Hepatic stellate cell (primary cell): ENCODE measurements around the gene PRRC2B.
"Not testable (repeated sequence)": the region's sequence is repeated elsewhere in the genome, so short reads cannot be mapped to it uniquely, and the experiment has no call there.

ENCODE experiments used
- DNase-seq: peaks from one replicate; pipeline ENCODE4 v3.0.0; 2011; ENCODE audit warnings: low spot score

PRRC2B gene

DNA sequence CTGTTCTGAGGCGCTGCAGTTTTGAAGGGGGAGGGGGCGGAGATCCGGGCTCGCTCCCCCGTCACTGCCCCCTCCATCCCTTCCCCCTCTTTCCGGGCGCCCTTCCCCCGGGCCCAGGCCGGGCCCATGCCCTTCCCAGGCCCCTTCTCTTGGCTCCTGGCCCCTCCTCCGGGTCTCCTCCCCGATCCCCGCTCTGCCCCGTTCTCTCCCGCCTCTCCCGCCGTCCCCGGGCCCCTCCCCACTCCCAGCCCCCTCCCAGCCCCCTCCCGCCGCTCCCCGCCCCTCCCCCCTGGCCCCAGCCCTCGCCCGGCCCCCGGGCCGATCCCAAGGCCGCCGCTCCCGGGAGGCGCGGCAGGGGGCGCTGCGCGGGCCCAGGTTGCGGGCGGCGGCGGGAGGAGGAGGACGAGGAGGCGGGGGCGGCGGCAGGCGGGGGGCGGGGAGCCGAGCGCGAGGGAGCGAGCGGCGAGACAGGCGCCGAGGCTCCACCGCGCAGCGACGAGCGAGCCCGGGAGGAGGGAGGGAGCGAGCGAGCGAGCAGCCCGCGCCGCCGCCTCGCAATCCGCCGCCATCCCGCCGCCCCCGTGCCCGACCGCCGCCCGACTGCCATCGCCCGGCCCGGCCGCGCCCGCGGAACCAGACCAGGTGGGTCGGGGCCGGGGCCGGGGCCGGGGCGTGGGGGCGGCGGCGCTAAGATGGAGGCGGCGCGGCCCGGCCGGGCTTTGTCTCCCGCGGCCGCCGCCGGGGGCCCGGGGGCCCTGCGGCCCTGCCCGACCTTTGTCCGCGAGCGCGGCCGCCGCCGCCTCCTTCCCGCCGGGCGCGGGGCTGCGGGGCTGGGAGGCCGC is at the start of gene PRRC2B:
Gene PRRC2B (plus strand): TSS at position 465 of the 842 bp plus-strand sequence. CDS start 36,059 bp downstream, outside the sequence.
- peak; percentile 94 for DNase-seq

GRCh38 chr9:131344931-131345535 is 48.9 kb upstream of the PRRC2B start:
- not testable (repeated sequence) for DNase-seq

- DNase-seq: no peak
Measured at GRCh38 chr9:131346559-131346958, 47.3 kb upstream of the PRRC2B start.

- DNase-seq: no peak
Measured at GRCh38 chr9:131347376-131348020, 46.4 kb upstream of the PRRC2B start.

DNA sequence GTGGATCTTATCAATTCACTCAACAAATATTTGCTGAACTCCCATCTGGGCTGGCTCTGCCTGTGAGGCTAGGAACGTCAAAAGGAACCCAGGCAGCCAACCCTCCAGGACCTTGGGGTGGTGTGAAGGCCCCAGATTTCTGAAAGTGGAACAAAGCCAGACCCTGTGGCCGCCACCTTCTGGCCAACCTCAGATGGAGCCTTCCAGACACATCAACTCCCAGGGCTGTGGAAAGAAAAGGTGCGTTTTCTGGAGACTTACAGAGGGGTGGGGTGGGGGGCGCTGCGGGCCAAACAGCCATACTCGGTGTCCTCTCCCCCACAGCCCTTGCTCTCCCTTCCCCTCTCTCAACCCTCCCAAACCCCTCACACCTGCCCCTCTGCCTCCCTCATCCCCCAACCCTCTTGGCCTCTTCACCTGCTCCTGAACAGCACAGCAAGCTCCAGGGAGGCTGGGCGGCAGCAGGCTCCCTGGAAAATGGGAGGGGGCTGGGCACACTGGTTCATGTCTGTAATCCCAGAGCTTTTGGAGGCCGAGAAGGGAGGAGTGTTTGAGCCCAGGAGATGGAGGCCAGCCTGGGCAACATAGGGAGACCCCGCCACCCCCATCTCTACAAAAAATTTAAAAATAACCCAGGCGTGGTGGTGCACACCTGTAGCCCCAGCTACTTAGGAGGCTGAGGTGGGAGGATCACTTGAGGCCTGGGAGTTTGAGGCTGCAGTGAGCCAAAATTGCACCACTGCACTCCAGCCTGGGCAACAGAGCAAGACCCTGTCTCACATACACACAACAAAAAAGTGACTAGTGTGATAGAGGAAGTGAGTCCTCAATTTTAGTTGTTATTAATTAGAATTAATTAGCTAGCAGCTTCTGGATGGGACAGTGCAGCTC is 45.0 kb upstream of the PRRC2B start:
- no peak for DNase-seq

DNA sequence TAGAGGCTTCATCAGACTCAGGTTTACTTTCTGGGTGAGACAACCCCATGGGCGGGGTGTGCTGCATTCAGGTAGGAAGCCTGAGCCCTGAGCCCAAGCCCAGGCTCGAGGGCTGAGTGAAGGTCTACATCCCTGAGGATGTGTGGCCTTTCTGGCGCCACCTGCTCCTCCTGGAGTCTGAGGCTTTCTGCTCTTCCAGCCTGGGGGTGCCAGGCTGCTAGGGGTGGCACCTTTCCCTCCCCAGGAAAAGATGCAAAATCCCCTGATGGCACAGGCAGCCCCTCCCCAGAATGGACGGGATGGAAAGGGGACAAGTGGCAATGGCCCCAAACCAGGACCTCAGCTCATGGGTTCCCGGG is 44.4 kb upstream of the PRRC2B start:
- no peak for DNase-seq

GRCh38 chr9:131349881-131350563 is 43.9 kb upstream of the PRRC2B start:
- peak; percentile 86 for DNase-seq

DNA sequence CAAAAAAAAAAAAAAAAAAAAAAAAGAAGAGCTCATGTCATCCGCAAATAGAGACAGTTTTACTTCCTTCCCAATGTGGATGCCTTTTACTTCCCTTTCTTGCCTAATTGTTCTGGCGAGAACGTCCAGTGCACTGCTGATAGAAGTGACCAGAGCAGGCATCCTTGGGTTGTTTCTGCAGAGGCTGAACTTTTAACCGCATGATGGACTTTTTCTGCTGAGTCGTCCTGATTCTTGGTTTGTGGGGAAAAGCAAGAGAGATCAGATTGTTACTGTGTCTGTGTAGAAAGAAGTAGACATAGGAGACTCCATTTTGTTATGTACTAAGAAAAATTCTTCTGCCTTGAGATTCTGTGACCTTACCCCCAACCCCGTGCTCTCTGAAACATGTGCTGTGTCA is 37.4 kb upstream of the PRRC2B start:
- DNase-seq: not testable (repeated sequence)

- no peak for DNase-seq
Measured at GRCh38 chr9:131358556-131358955, 35.3 kb upstream of the PRRC2B start.

- no peak for DNase-seq
Measured at GRCh38 chr9:131361202-131361833, 32.6 kb upstream of the PRRC2B start.

DNA sequence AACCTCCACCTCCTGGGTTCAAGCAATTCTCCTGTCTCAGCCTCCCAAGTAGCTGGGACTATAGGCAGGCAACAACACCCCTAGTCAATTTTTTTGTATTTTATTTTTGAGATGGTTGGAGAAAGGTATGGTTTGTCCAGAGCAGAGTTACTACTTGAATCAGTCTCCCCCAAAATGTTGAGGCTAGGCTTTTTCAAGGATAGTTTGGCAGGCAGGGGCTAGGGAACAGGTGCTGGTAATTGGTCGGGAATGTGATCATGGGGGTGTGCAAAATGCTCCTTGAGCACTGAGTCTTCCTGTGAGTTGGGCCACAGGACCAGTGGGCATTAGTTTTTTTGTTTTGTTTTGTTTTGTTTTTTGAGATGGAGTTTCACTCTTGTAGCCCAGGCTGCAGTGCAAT is 28.3 kb upstream of the PRRC2B start:
- no peak for DNase-seq

DNA sequence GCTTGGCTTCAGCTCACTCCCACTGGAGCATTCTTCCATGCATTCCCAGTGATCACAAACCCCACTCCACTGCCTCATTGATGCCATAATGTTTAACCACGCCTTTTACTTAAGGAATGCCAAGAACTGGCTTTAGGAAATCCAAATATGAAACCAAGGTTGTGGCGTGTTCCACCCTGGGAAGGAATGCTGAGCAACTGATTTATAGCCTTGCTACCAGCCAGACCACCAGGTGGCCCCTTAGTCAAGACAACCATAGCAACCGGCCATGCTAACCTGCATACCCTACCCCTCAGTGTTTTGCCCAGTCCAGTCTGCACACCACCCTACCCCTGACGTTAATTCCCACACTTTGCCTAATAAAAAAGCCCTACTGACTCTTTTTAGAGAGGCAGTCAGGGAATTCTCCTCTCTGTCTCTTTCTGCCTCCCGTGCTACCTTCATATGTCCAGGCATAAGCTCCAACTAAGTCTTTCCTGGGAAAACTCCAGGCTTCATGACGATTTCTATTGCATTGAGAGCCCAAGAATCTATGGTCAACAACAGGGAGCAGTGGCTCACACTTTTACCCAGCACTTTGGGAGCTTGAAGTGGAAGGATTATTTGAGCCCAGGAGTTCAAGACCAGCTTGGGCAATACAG is 27.0 kb upstream of the PRRC2B start:
- DNase-seq: peak; percentile 65

- no peak for DNase-seq
Measured at GRCh38 chr9:131367450-131367849, 26.4 kb upstream of the PRRC2B start.

- DNase-seq: no peak
Measured at GRCh38 chr9:131370638-131371037, 23.2 kb upstream of the PRRC2B start.

GRCh38 chr9:131372599-131372973 is 21.3 kb upstream of the PRRC2B start:
- not testable (repeated sequence) for DNase-seq

GRCh38 chr9:131374638-131375037 is 19.2 kb upstream of the PRRC2B start:
- DNase-seq: not testable (repeated sequence)

GRCh38 chr9:131379056-131379455 is 14.8 kb upstream of the PRRC2B start:
- no peak for DNase-seq

- peak; percentile 82 for DNase-seq
Measured at GRCh38 chr9:131382850-131383729, 10.8 kb upstream of the PRRC2B start.

GRCh38 chr9:131385296-131385695 is 8.6 kb upstream of the PRRC2B start:
- no peak for DNase-seq
